A673 (cell line): ENCODE data around the gene KCNMB1.

Experiments used
- EZH2 ChIP-seq: fragments of 200-600 bp; sonication (generic); IDR thresholded peaks from 2 replicates; pipeline ENCODE4 v1.6.1; 2017; ENCODE audit warnings: borderline replicate concordance, low read depth, mild to moderate bottlenecking, mixed read lengths, antibody characterized with exemption, low read length; ENCODE audit not compliant: poor library complexity, severe bottlenecking
- TF ChIP-seq, protein P1 (sequence below): fragments of 300-800, 200-600 bp; sonication (generic); conservative IDR thresholded peaks from 2 replicates; pipeline ENCODE4 v1.5.1; 2017; ENCODE audit warnings: low read depth, mild to moderate bottlenecking, antibody characterized with exemption, low read length, moderate library complexity, mixed read lengths

DNA sequence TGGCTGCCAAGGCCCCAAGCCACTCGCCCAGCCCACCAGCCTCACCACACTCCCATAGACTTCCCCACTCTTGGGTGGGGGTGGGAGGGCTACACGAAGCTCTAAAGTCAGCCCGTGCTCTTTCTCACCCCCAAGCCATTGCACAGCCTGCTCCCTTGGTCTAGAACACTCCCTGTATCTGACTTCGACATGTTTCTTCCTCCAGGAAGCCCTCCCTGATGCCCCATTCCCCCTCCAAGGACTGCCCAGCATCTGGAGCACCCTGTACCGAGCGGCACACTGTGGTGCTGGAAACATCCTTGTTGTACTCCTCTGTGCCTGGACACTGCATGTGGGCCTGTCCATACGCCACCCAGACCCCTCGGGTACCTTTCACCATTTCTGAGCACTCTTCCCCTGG lies 49.4 kb upstream of the KCNMB1 start:
- TF ChIP-seq, protein P1, sequence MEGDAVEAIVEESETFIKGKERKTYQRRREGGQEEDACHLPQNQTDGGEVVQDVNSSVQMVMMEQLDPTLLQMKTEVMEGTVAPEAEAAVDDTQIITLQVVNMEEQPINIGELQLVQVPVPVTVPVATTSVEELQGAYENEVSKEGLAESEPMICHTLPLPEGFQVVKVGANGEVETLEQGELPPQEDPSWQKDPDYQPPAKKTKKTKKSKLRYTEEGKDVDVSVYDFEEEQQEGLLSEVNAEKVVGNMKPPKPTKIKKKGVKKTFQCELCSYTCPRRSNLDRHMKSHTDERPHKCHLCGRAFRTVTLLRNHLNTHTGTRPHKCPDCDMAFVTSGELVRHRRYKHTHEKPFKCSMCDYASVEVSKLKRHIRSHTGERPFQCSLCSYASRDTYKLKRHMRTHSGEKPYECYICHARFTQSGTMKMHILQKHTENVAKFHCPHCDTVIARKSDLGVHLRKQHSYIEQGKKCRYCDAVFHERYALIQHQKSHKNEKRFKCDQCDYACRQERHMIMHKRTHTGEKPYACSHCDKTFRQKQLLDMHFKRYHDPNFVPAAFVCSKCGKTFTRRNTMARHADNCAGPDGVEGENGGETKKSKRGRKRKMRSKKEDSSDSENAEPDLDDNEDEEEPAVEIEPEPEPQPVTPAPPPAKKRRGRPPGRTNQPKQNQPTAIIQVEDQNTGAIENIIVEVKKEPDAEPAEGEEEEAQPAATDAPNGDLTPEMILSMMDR: no peak
- TF ChIP-seq EZH2: no peak
